ENCODE data around the gene TUBA1C. TPM values are rescaled to one million over a fixed set of nuclear protein-coding genes. Genes with fewer than 3 reads are reported as not detected.

TUBA1C gene
- 10 to 100 TPM; 49.7 to 66.7 TPM for total RNA-seq
- 66.3 to 73.9 reads per million in 2 donors for total RNA-seq

DNA sequence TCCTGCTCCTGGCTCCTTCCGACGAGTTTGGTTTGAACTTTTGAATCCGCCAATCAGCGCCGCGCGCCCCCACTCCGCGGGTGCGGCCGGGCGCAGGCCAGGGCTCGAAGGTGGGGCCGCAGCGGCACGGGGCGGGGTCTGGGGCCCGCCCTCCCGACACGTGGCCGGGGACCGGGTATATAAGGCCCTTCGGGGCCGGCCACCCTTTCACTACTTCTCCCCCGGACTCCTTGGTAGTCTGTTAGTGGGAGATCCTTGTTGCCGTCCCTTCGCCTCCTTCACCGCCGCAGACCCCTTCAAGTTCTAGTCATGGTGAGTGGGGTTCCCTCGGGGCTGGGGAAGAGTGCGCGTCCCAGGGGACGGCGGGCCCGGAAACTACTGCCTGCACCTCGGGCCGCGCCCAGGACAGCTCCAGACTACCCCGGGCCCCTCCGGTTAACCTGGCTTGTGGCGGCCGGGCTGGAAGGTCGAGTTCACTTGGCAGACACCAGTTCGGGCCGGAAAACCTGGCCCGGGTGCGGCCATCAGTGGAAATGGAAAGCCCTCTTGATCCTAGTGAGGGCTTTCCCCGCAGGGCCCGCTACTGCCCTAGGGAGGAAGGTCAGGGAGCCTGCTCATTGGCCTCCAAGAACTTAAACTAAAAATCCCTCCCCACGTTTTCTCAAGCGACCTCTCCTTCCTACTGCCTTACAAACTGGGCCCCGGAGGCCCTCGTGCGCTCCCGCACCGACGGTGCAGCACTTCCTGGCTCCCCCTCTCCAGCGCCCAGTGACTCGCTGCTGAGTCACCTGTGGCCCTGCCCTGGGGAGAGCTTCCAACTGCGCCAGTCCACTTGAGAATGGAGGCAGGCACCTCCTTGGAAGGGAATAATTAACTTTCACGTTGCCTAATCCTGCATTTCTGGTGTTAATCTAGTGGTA lies at the start of gene TUBA1C:
Gene TUBA1C, plus strand, starts transcription at position 210 of the 920 bp plus-strand sequence. Its CDS starts 100 bp downstream, at position 310.
- peaks cover 27% of the 10 kb centered on the region for H3K4me1 Mint-ChIP-seq
- H3K36me3 Mint-ChIP-seq (ENCODE audit: low read depth) = peaks cover 2% of the 10 kb centered on the region
- no peaks in the 10 kb centered on the region for H3K27me3 Mint-ChIP-seq
- H3K4me3 Mint-ChIP-seq = peak within 1 kb of the TSS; percentile 95
- H3K9me3 ChIP-seq (ENCODE audit: control insufficient read depth, low read length, poor library complexity, severe bottlenecking) = no peaks in the 10 kb centered on the region
- peak; percentile 89 for ATAC-seq
- DNase-seq = peak; percentile 74 to 82 (median 81)
- peak within 1 kb of the TSS; percentile 94 for H3K27ac Mint-ChIP-seq

GRCh38 chr12:49219417-49220026 lies 45.4 kb upstream of the TUBA1C start:
- no peaks in the 10 kb centered on the region for H3K36me3 Mint-ChIP-seq (ENCODE audit: low read depth)
- no peak overlapping the region for H3K4me3 Mint-ChIP-seq
- ATAC-seq = no peak
- no peak for DNase-seq
- peaks cover 4% of the 10 kb centered on the region for H3K27me3 Mint-ChIP-seq
- H3K9me3 ChIP-seq (ENCODE audit: control insufficient read depth, low read length, poor library complexity, severe bottlenecking) = no peaks in the 10 kb centered on the region
- H3K4me1 Mint-ChIP-seq = peaks cover 11% of the 10 kb centered on the region
- H3K27ac Mint-ChIP-seq = no peak overlapping the region

DNA sequence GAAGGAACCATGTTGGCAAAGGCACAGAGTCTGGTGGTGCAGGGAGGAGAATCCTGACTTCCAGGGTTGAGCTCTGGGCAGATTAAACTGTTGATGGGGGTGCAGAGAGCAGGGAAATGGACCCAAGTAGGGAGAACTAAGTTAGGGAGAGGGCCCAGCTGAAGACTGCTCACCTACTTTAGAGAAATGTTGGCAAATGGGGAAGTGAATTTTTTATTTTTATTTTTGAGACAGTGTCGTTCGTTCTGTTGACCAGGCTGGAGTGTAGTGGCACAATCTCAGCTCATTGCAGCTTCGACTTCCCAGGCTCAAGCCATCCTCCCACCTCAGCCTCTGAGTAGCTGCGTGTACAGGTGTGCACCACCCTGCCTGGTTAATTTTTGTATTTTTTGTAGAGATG lies 43.9 kb upstream of the TUBA1C start:
- Mint-ChIP-seq H3K27me3 (no peaks in the 10 kb centered on the region), H3K36me3 (ENCODE audit: low read depth) (no peaks in the 10 kb centered on the region), H3K4me3 (no peak overlapping the region), H3K27ac (no peak overlapping the region), H3K4me1 (peaks cover 9% of the 10 kb centered on the region)
- ATAC-seq (no peak), DNase-seq (no peak)
- no peaks in the 10 kb centered on the region for H3K9me3 ChIP-seq (ENCODE audit: control insufficient read depth, low read length, poor library complexity, severe bottlenecking)

GRCh38 chr12:49223122-49223521 lies 41.8 kb upstream of the TUBA1C start:
- no peaks in the 10 kb centered on the region for H3K9me3 ChIP-seq (ENCODE audit: control insufficient read depth, low read length, poor library complexity, severe bottlenecking)
- no peak overlapping the region for H3K4me3 Mint-ChIP-seq
- DNase-seq (no peak), ATAC-seq (no peak)
- H3K36me3 Mint-ChIP-seq (ENCODE audit: low read depth) = no peaks in the 10 kb centered on the region
- peaks cover 9% of the 10 kb centered on the region for H3K4me1 Mint-ChIP-seq
- H3K27me3 Mint-ChIP-seq = no peaks in the 10 kb centered on the region
- peak overlapping the region; percentile 34 for H3K27ac Mint-ChIP-seq

GRCh38 chr12:49223590-49224369 lies 41.1 kb upstream of the TUBA1C start:
- no peaks in the 10 kb centered on the region for H3K9me3 ChIP-seq (ENCODE audit: control insufficient read depth, low read length, poor library complexity, severe bottlenecking)
- peak overlapping the region; percentile 34 for H3K27ac Mint-ChIP-seq
- peaks cover 9% of the 10 kb centered on the region for H3K4me1 Mint-ChIP-seq
- no peaks in the 10 kb centered on the region for H3K27me3 Mint-ChIP-seq
- ATAC-seq (no peak), DNase-seq (no peak)
- no peak overlapping the region for H3K4me3 Mint-ChIP-seq
- no peaks in the 10 kb centered on the region for H3K36me3 Mint-ChIP-seq (ENCODE audit: low read depth)

DNA sequence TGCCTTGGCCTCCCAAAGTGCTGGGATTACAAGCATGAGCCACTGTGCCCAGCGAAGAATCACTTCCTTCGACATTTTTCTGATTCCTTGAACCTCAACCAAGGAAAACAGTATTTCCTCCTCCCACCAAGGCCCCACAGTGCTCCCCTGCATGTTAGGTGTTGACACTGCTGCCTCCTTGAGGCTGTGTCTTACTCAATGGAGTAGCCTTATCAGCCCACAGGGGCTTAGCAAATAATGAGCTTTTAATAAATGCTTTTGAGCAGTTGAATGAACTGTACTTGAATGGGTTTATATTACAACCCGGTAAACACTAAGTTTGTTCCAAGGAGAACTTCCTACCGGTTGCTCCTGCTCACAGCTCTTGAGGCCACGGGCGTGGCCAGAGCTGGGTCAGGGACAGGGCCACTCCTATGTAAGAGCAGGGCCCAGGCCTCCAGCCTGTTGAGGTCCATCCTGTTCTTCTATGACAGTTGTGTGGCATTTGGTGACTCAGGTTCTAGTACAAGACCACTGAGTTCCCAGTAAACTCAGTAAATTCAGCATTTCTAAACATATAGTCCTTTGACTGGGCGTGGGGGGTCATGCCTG lies 39.2 kb upstream of the TUBA1C start:
- DNase-seq = no peak
- H3K27me3 Mint-ChIP-seq = no peaks in the 10 kb centered on the region
- no peak for ATAC-seq
- H3K4me3 Mint-ChIP-seq = no peak overlapping the region
- no peaks in the 10 kb centered on the region for H3K36me3 Mint-ChIP-seq (ENCODE audit: low read depth)
- H3K27ac Mint-ChIP-seq = no peak overlapping the region
- H3K9me3 ChIP-seq (ENCODE audit: control insufficient read depth, low read length, poor library complexity, severe bottlenecking) = no peaks in the 10 kb centered on the region
- peaks cover 6% of the 10 kb centered on the region for H3K4me1 Mint-ChIP-seq

DNA sequence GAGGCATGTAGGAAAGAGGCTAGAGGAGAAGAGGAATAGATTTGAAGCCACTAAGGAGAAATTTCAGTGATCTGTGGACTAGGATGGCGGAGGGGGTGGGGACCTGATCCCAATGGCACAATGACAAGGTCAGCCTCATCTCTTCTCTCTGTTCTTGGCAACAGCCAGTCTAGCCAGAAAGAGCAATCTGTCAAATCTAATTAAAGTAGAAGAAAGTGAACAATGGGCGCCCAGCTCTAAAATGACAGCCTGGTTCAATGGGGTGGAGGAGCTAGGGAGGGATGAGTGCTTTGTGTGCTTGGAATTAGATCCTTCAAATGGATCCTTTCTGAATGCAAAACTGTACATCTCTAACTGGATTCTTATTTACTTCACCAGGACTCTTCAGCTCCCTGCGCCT lies 37.2 kb upstream of the TUBA1C start:
- ATAC-seq (no peak), DNase-seq (no peak)
- no peaks in the 10 kb centered on the region for H3K27me3 Mint-ChIP-seq
- no peaks in the 10 kb centered on the region for H3K9me3 ChIP-seq (ENCODE audit: control insufficient read depth, low read length, poor library complexity, severe bottlenecking)
- H3K4me1 Mint-ChIP-seq = no peaks in the 10 kb centered on the region
- no peak overlapping the region for H3K4me3 Mint-ChIP-seq
- H3K27ac Mint-ChIP-seq = peak overlapping the region; percentile 32
- H3K36me3 Mint-ChIP-seq (ENCODE audit: low read depth) = no peaks in the 10 kb centered on the region

DNA sequence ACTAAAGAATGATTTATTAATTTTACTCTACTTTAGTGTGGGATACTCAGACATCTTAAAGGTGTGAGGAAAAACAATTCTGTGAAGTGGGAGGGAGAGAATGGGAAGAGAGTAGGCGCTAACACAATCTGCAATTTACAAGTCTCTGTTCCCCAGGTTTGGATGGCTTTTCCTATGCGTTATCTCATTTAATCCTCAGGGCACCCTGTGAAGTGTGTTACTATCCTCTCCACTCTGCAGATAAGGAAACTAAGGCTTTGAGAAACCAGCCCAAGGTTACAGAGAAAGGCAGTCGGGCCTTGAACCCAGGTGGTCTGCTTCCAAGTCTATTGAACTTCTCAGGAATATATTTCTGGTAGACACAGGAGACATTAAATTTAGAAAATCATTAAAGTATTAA lies 36.2 kb upstream of the TUBA1C start:
- DNase-seq = no peak
- no peak for ATAC-seq
- no peaks in the 10 kb centered on the region for H3K36me3 Mint-ChIP-seq (ENCODE audit: low read depth)

DNA sequence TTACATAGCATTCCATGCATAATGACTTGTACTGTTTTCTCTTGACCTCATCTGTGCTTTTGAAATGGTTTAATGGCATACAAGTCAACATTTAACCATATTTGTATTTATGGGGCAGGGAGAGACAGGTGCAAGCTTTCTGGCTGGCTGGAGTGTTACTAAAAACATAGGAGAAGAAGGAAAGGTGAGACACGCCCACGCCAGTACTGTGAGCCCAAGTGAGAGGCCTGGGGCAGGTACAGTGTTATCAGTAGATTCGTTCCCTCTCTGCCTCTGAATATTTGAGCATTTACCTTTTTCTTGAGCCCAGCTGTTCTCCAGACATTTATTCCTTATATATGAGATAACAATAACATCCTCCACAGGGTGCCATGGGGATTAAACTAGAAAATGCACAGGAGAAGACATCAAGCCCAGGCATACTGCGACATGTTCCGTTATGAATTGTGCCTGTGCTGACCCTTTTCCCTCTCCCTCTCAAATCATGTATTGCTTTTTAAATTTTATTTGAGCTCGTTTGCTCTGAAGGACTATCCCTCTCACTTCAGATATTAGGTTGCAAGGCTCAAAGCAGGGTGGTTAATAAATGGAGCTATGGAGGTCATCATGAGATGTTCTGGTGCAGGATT lies 34.6 kb upstream of the TUBA1C start:
- no peaks in the 10 kb centered on the region for H3K36me3 Mint-ChIP-seq (ENCODE audit: low read depth)
- DNase-seq (no peak), ATAC-seq (no peak)
- no peak overlapping the region for H3K4me3 Mint-ChIP-seq
- H3K27ac Mint-ChIP-seq = no peak overlapping the region
- H3K9me3 ChIP-seq (ENCODE audit: control insufficient read depth, low read length, poor library complexity, severe bottlenecking) = no peaks in the 10 kb centered on the region
- peaks cover 2% of the 10 kb centered on the region for H3K4me1 Mint-ChIP-seq
- no peaks in the 10 kb centered on the region for H3K27me3 Mint-ChIP-seq

More for the DNA sequence above, 36.2 kb upstream of the TUBA1C start:
- H3K4me1 Mint-ChIP-seq = no peaks in the 10 kb centered on the region
- H3K27ac Mint-ChIP-seq = no peak overlapping the region
- H3K27me3 Mint-ChIP-seq = no peaks in the 10 kb centered on the region
- no peaks in the 10 kb centered on the region for H3K9me3 ChIP-seq (ENCODE audit: control insufficient read depth, low read length, poor library complexity, severe bottlenecking)
- no peak overlapping the region for H3K4me3 Mint-ChIP-seq

DNA sequence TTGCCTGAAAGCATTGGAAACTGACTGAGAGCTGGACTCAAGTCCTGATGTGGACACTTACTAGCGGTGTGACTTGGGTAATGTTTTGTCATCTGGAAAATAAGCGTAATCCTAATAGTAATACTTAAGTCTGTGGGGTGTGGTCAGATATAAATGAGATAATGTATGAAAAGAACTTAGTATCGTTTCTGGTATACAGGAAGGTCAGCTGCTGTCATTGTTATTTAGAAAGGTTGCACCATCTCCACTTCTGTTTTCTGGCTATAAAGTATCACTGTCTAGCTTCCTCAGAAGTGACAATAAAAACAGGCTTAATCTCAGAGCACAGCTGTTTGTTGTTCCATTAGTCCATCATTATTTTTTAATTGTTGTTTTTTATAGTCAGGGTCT lies 34.1 kb upstream of the TUBA1C start:
- Mint-ChIP-seq H3K27ac (no peak overlapping the region), H3K4me1 (peaks cover 2% of the 10 kb centered on the region), H3K4me3 (no peak overlapping the region), H3K27me3 (no peaks in the 10 kb centered on the region), H3K36me3 (ENCODE audit: low read depth) (no peaks in the 10 kb centered on the region)
- no peak for ATAC-seq
- no peaks in the 10 kb centered on the region for H3K9me3 ChIP-seq (ENCODE audit: control insufficient read depth, low read length, poor library complexity, severe bottlenecking)
- no peak for DNase-seq

DNA sequence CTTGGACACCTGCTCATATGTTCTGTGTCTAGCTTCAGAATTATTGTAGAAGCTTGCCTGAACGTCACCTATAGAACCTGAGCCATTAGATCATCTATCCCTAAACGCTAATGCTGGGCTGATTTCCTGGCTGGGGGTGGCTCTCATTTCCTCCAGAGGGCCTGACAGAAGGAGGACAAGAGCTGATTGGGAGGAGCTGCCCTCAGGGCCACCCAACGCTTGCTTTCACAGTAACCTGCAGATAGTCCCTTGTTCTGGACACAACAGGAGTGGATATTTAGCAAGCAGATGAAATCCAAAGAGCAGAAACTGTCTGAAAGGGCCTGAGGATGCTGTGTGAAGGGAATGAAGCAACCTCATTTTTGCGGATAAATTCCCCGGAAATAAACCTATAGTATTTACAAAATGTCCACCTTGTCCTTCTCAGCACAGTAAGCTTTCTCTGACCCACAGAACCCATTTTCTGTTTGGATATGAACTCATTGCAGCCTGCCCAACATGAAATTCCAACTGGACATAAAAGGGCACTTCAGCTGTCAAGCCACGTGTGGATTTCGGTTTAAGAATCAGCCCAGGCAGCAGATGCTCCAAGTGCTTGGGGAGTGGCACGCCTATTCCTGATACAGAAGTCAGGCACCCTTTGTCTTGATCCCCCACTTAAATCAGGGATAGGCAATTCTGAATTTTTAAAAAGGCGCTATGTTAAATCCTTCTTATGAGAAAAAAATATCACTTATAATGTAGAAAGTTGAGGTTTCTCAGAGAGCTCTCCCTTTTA lies 32.8 kb upstream of the TUBA1C start:
- no peaks in the 10 kb centered on the region for H3K27me3 Mint-ChIP-seq
- H3K27ac Mint-ChIP-seq = no peak overlapping the region
- ATAC-seq (no peak), DNase-seq (no peak)
- H3K9me3 ChIP-seq (ENCODE audit: control insufficient read depth, low read length, poor library complexity, severe bottlenecking) = no peaks in the 10 kb centered on the region
- H3K36me3 Mint-ChIP-seq (ENCODE audit: low read depth) = no peaks in the 10 kb centered on the region
- peaks cover 2% of the 10 kb centered on the region for H3K4me1 Mint-ChIP-seq
- H3K4me3 Mint-ChIP-seq = no peak overlapping the region
